ENCODE data around the gene UTP15.

UTP15 gene

GRCh38 chr5:73582285-73583145 lies 17.0 kb downstream of the UTP15 start:
- DNase-seq: no peak

GRCh38 chr5:73587923-73588322 lies 22.4 kb downstream of the UTP15 start:
- no peak for DNase-seq

- no peak for DNase-seq
Measured at GRCh38 chr5:73591102-73591695, 25.7 kb downstream of the UTP15 start.

GRCh38 chr5:73591698-73592501 lies 26.4 kb downstream of the UTP15 start:
- no peak for DNase-seq

DNA sequence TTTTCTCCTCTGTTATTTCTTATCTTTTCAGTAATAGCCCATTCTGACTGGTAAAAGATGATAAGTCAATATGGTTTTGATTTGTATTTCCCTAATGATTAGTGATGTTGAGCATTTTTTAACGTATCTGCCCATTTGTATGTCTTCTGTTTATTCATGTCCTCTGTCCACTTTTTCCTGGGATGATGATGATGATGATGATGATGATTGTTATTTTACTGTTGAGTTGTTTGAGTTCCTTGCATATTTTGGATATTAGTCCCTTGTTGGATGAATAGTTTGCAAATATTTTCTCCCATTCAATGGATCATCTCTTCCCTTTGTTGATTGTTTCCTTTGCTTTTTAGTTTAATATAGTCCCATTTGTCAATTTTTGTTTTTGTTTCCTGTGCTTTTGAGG lies 27.0 kb downstream of the UTP15 start:
- no peak for DNase-seq

DNA sequence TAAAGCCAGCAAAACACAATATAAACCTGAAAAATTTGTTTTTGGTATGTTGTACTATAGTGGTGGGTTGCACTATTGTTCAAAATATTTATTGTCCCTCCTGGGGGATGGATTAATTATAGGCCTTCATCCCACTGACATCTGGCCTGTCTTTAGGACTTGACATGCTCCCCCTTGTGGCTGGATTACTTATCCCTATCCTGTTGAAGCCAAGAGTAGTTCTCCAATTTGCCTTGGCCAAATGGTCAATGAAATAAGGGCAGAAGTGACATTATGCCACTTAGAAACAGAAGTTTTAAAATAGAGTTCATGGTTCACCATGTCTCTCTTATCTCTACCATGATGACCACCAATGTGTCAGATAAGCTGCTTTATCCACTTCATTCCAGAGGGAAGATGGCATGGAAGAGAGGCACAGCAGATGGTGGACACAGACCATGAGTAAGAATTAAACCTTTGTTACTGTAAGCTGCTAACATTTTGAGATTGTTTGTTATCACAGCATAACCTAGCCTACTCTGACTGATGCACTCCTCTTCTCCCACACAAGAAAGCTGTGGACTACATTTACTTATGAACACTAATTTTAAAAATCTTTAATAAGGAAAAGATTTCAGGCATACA lies 31.3 kb downstream of the UTP15 start:
- peak; percentile 45 for DNase-seq

GRCh38 chr5:73599380-73599779 lies 33.8 kb downstream of the UTP15 start:
- DNase-seq: no peak

GRCh38 chr5:73603998-73604397 lies 38.5 kb downstream of the UTP15 start:
- DNase-seq: no peak

DNA sequence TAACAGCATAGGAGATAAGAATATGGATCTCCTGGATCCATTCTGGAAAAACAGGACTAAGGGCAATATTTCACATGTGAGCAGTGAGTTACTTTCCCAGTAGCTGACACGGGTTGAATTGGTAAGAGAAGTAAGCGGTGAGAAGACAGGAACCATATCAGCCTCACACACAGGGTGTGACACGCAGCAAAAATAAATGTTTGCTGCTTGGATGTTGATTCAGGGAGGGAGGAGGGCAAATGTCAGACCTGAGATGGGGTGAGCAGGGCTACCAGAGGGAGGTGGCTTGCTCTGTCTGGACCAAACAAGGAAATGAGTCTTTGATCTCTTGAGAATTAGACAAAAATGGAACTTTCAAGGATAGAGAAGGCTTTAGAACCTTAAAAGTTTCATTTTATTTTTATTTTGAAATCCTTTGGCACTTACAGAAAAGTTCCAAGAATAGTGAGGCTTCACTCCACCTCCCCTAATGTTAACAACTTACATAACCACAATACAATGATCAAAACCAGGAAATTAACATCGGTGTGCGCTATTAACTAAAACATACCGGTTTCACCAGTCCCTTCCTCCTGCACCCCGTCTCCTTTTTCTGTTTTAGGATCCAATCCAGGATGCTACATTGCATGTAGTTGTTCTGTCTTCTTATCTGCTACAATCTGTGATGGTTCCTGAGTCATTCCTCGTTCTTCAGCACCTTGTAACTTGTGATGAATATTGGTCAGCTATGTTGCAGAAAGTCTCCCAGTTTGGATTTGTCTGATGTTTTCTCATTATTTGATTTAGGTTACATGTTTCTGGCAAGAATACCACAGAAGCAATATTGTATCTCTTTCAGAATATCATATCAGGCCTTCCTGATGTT lies 39.9 kb downstream of the UTP15 start:
- DNase-seq: no peak

GRCh38 chr5:73606206-73606753 lies 40.7 kb downstream of the UTP15 start:
- no peak for DNase-seq

GRCh38 chr5:73607228-73607627 lies 41.7 kb downstream of the UTP15 start:
- no peak for DNase-seq

DNA sequence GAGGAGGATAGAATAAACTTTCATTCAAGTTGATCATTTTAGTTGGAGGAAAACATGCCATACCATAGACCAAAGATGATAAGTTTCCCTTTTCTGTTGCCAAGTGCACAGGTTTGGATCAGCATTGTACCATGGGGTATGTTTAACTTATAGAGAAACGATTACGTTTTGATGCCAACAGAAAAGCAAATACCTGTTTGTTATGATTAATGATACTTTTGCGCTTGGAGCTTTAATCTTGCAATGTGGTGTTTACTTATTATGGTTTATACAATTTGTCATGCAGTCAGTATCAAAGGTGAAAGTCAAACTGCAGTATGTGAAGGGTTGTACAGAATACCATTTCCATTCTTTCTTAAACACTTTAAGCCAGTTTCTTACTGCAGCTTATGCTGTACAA lies 47.3 kb downstream of the UTP15 start:
- no peak for DNase-seq

DNA sequence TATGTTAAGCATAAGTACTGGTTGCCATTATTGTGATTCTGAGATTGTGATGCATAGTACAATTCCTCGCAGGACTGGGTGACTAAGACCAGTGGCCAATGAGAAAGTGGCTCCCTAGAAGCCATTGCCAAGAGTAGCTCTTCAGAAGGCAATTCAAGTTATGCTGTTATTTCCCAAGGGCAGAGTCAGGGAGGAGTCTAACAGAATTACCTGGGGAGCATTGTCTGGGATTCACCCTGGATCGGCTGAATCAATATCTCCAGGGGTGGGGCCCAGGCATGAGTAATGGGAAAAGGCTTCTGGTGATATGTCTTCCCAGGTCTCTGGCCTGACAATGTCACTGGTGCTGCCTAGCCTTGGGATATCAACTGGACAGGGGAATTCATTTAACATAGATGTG lies 49.5 kb downstream of the UTP15 start:
- DNase-seq: no peak

- DNase-seq: no peak
Measured at GRCh38 chr5:73615947-73616346, 50.4 kb downstream of the UTP15 start.

- DNase-seq: no peak
Measured at GRCh38 chr5:73617510-73618279, 52.2 kb downstream of the UTP15 start.

- DNase-seq: peak; percentile 94
Measured at GRCh38 chr5:73619606-73620333, 54.2 kb downstream of the UTP15 start.

DNA sequence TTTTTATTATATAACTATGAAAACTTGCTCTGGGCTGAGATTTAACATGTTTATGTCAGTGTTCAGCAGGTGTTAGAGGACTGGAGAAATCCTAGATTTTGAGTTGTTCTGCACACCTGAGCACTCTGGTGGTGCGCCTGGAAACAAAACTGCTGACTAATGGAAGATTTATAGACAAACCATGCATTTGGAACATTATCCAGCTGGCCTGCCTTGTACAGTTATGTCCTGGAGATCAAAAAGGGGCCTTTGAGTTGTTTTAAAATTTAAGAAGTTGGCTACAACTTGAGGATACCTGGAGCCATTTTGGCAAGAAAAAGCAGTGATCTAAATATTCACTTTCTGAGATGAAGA lies 54.8 kb downstream of the UTP15 start:
- no peak for DNase-seq

DNA sequence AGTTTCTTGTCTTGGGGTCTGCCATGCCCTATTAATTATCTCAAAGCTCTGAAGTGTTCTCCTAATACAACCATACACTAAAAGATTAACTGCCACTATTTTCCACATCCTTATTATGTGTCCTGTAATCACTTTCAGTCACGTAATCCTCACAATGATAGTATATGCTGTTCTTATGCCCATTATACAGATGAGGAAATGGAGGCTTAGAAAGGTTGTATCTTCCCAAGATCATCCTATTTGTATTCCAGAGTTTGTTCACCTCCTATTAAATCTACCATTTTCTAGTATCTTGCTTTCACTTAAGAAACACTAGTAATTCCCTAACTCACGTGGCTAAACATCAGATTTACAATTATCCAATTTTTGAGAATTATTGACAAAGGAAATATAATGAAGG lies 57.5 kb downstream of the UTP15 start:
- DNase-seq: no peak

DNA sequence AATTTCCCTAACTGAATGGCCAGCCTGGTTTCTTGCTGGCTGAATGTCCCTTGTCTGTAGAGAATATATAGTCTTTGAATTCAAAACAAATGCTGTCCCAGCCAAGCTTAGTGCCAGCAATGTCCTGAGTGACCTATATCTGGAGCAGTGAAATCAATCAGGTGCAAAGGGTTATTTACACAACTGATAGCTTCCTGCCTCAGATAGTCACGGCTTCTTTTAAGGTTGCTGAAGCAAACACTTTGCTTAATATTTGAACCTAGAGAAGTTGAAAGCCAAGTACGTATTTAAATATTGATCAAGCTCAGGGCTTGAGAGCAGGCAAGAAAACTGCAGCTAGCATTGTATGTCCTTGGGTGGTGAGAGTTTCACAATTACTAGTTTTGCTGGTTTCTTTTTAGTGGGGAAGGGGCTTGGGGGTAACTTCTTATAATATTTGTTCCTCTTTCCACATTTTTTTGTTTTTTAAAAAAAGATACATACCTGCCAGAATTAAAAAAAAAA lies 58.4 kb downstream of the UTP15 start:
- no peak for DNase-seq

GRCh38 chr5:73624888-73625287 lies 59.3 kb downstream of the UTP15 start:
- no peak for DNase-seq
